SK-N-SH (cell line): ENCODE data around the gene CENPP. TPM values are rescaled to one million over a fixed set of nuclear protein-coding genes. Genes with fewer than 3 reads are reported as not detected.

Source experiments
- CTCF ChIA-PET: fragments of 300-600, 350-600 bp; formaldehyde crosslinking; extraction: SDS; loops from one replicate; lab custom pipeline; 2021; lab: Yijun Ruan, JAX
- POLR2A ChIA-PET: fragments of 350-600 bp; sonication (Branson Sonifier 250); formaldehyde crosslinking; extraction: SDS; loops from one replicate; lab custom pipeline; 2020; ENCODE audit warnings: antibody characterized with exemption, inconsistent platforms; lab: Yijun Ruan, JAX
- DNase-seq: peaks from one replicate; pipeline ENCODE4 v3.0.0; 2012
- H2AFZ ChIP-seq: fragments of 200-600 bp; sonication (generic); 2 replicates; pipeline ENCODE4 v1.8.1; 2016; ENCODE audit warnings: antibody characterized with exemption, mild to moderate bottlenecking, low read depth
- H3F3A ChIP-seq: fragments of 200-600 bp; sonication (generic); replicated peaks from 2 replicates; pipeline ENCODE3; 2016; ENCODE audit warnings: antibody characterized with exemption, mild to moderate bottlenecking; ENCODE audit not compliant: insufficient read depth
- H3K27ac ChIP-seq, 2 experiments: fragments of 200-500 bp in 1 of 2; fragments of 200-600 bp in 1 of 2; sonication (Bioruptor generic) in 1 of 2; sonication (generic), shearing (Covaris generic) in 1 of 2; 2 replicates each; pipeline versions ENCODE4 v1.5.1 to v1.6.1; 2014 to 2016; ENCODE audit warnings: low read depth in 2 of 2, inconsistent platforms in 1 of 2, low read length in 1 of 2, mild to moderate bottlenecking in 1 of 2, mixed read lengths in 1 of 2
- H3K27me3 ChIP-seq: fragments of 200-600 bp; sonication (generic), shearing (Covaris generic); 2 replicates; pipeline ENCODE4 v1.6.1; 2016; ENCODE audit warnings: mixed run types; ENCODE audit not compliant: insufficient read depth
- H3K36me3 ChIP-seq, 2 experiments: fragments of 200-500 bp in 1 of 2; fragments of 200-600 bp in 1 of 2; sonication (Bioruptor generic) in 1 of 2; sonication (generic) in 1 of 2; replicated peaks in 1 of 2; 2 replicates each; pipeline versions ENCODE3 to v1.5.1; 2014 to 2016; ENCODE audit warnings: low read length in 1 of 2, mild to moderate bottlenecking in 1 of 2; ENCODE audit not compliant: insufficient read depth in 2 of 2, control insufficient read depth in 1 of 2
- H3K4me1 ChIP-seq, 2 experiments: fragments of 200-500 bp in 1 of 2; fragments of 200-600 bp in 1 of 2; sonication (Bioruptor generic) in 1 of 2; sonication (generic), shearing (Covaris generic) in 1 of 2; 2 replicates each; pipeline versions ENCODE4 v1.5.1 to v1.6.1; 2014 to 2016; ENCODE audit warnings: low read depth in 1 of 2, low read length in 1 of 2, mixed run types in 1 of 2; ENCODE audit not compliant: insufficient read depth in 2 of 2, control insufficient read depth in 1 of 2
- H3K4me2 ChIP-seq: fragments of 200-600 bp; sonication (generic), shearing (Covaris generic); 2 replicates; pipeline ENCODE4 v1.6.1; 2017; ENCODE audit warnings: mixed run types
- H3K4me3 ChIP-seq, 2 experiments: fragments of 200-500 bp in 1 of 2; fragments of 200-600 bp in 1 of 2; sonication (Bioruptor generic) in 1 of 2; sonication (generic), shearing (Covaris generic) in 1 of 2; 2 replicates each; pipeline versions ENCODE4 v1.5.1 to v1.8.1; 2014 to 2016; ENCODE audit warnings: low read depth in 2 of 2, inconsistent platforms in 1 of 2, low read length in 1 of 2, mild to moderate bottlenecking in 1 of 2, mixed read lengths in 1 of 2, moderate library complexity in 1 of 2
- H3K79me2 ChIP-seq: fragments of 200-600 bp; sonication (generic); 2 replicates; pipeline ENCODE4 v1.8.1; 2017; ENCODE audit warnings: mild to moderate bottlenecking; ENCODE audit not compliant: insufficient read depth
- H3K9ac ChIP-seq: fragments of 200-600 bp; sonication (generic); 2 replicates; pipeline ENCODE4 v1.6.1; 2017; ENCODE audit warnings: mixed run types
- H3K9me2 ChIP-seq: fragments of 200-600 bp; sonication (generic); 2 replicates; pipeline ENCODE4 v1.6.1; 2017; ENCODE audit warnings: mixed run types
- H3K9me3 ChIP-seq: fragments of 200-600 bp; sonication (generic); 2 replicates; pipeline ENCODE4 v1.6.1; 2017; ENCODE audit warnings: mixed run types, mild to moderate bottlenecking, moderate library complexity
- H4K20me1 ChIP-seq: fragments of 200-600 bp; sonication (generic); 2 replicates; pipeline ENCODE4 v1.6.1; 2017; ENCODE audit warnings: mild to moderate bottlenecking, mixed run types; ENCODE audit not compliant: insufficient read depth
- FOXM1 ChIP-seq: IDR thresholded peaks from 2 replicates; pipeline ENCODE4 v1.4.0; 2012; ENCODE audit warnings: low read depth, mild to moderate bottlenecking
- IRF3 ChIP-seq: fragments of 150-350 bp; IDR thresholded peaks from 2 replicates; pipeline ENCODE4 v1.6.1; 2016; ENCODE audit warnings: mild to moderate bottlenecking, low read depth, low read length
- MEF2A ChIP-seq: IDR thresholded peaks from 2 replicates; pipeline ENCODE4 v1.4.0; 2012; ENCODE audit warnings: low read depth, borderline replicate concordance
- NFIC ChIP-seq: IDR thresholded peaks from 2 replicates; pipeline ENCODE4 v1.4.0; 2012; ENCODE audit warnings: borderline replicate concordance
- PBX3 ChIP-seq: IDR thresholded peaks from 2 replicates; pipeline ENCODE4; 2012
- POLR2AphosphoS5 ChIP-seq: IDR thresholded peaks from 2 replicates; pipeline ENCODE4 v1.6.1; 2012; ENCODE audit warnings: low read depth, low read length
- RFX5 ChIP-seq: IDR thresholded peaks from 2 replicates; pipeline ENCODE4 v1.6.1; 2012; ENCODE audit warnings: mild to moderate bottlenecking, improper control_type of control experiment, low read length
- SIN3A ChIP-seq: IDR thresholded peaks from 2 replicates; pipeline ENCODE4 v1.6.1; 2012; ENCODE audit warnings: low read depth, mild to moderate bottlenecking, low read length, moderate library complexity, borderline replicate concordance
- TAF1 ChIP-seq: IDR thresholded peaks from 2 replicates; pipeline ENCODE4 v1.6.1; 2012; ENCODE audit warnings: low read depth, mild to moderate bottlenecking, low read length, moderate library complexity, borderline replicate concordance
- TCF12 ChIP-seq: IDR thresholded peaks from 2 replicates; pipeline ENCODE4 v1.4.0; 2012
- USF1 ChIP-seq: IDR thresholded peaks from 2 replicates; pipeline ENCODE4 v1.4.0; 2012; ENCODE audit warnings: low read depth, borderline replicate concordance
- whole genome bisulfite sequencing: methylation state at CpG from one replicate; pipeline ENCODE4 v1.1.6; 2017; ENCODE audit warnings: low lambda C conversion rate; 5-methylcytosine and 5-hydroxymethylcytosine counted together
- polyA plus RNA-seq, 3 experiments: library from polyadenylated mRNA; depleted of rRNA; stranded (reverse); fragments of >200 nt; gene quantifications; 2 replicates each; pipeline ENCODE4 v1.2.3, GENCODE V29; 2012
- TF ChIP-seq, protein P1 (sequence below): fragments of 200-600 bp; sonication (generic); IDR thresholded peaks from 2 replicates; pipeline ENCODE4 v1.6.1; 2017; ENCODE audit warnings: antibody characterized with exemption, mild to moderate bottlenecking, moderate library complexity
- TF ChIP-seq, protein P2 (sequence below): IDR thresholded peaks from 2 replicates; pipeline ENCODE4 v1.4.0; 2012; ENCODE audit warnings: low read depth
- TF ChIP-seq, protein P3 (sequence below): IDR thresholded peaks from 2 replicates; pipeline ENCODE4 v1.6.1; 2012; ENCODE audit warnings: mild to moderate bottlenecking, low read depth, low read length, moderate library complexity

Gene CENPP
- polyA plus RNA-seq, 1 of the 3 experiments (the other 2 are of a cell fraction), result 1.3 TPM

- Histone ChIP-seq H3K79me2 (no peaks in the 10 kb centered on the region), H4K20me1 (no peaks in the 10 kb centered on the region), H3K9me3 (no peaks in the 10 kb centered on the region), H3K9ac (no peak overlapping the region), H3K4me2 (no peak overlapping the region), H3F3A (no peaks in the 10 kb centered on the region), H2AFZ (no peak overlapping the region), H3K4me3 (no peak overlapping the region), H3K27ac (no peak overlapping the region), H3K27me3 (no peaks in the 10 kb centered on the region), H3K9me2 (no peaks in the 10 kb centered on the region), H3K36me3 (no peaks in the 10 kb centered on the region), H3K4me1 (peaks cover 8 to 15% of the 10 kb centered on the region in 2 experiments)
- 84% methylated on average over 4 of the region's 4 CpGs for WGBS
- ChIA-PET CTCF (no interaction called here), POLR2A (no interaction called here)
- no peak for DNase-seq
- TF ChIP-seq MEF2A (no peak), SIN3A (no peak), NFIC (no peak), RFX5 (no peak), TCF12 (no peak), POLR2AphosphoS5 (no peak), PBX3 (no peak), TAF1 (no peak), IRF3 (no peak), FOXM1 (no peak), USF1 (no peak)
- TF ChIP-seq, protein P1, sequence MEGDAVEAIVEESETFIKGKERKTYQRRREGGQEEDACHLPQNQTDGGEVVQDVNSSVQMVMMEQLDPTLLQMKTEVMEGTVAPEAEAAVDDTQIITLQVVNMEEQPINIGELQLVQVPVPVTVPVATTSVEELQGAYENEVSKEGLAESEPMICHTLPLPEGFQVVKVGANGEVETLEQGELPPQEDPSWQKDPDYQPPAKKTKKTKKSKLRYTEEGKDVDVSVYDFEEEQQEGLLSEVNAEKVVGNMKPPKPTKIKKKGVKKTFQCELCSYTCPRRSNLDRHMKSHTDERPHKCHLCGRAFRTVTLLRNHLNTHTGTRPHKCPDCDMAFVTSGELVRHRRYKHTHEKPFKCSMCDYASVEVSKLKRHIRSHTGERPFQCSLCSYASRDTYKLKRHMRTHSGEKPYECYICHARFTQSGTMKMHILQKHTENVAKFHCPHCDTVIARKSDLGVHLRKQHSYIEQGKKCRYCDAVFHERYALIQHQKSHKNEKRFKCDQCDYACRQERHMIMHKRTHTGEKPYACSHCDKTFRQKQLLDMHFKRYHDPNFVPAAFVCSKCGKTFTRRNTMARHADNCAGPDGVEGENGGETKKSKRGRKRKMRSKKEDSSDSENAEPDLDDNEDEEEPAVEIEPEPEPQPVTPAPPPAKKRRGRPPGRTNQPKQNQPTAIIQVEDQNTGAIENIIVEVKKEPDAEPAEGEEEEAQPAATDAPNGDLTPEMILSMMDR, result no peak
- TF ChIP-seq, protein P2, sequence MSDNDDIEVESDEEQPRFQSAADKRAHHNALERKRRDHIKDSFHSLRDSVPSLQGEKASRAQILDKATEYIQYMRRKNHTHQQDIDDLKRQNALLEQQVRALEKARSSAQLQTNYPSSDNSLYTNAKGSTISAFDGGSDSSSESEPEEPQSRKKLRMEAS, result no peak
- TF ChIP-seq, protein P3, sequence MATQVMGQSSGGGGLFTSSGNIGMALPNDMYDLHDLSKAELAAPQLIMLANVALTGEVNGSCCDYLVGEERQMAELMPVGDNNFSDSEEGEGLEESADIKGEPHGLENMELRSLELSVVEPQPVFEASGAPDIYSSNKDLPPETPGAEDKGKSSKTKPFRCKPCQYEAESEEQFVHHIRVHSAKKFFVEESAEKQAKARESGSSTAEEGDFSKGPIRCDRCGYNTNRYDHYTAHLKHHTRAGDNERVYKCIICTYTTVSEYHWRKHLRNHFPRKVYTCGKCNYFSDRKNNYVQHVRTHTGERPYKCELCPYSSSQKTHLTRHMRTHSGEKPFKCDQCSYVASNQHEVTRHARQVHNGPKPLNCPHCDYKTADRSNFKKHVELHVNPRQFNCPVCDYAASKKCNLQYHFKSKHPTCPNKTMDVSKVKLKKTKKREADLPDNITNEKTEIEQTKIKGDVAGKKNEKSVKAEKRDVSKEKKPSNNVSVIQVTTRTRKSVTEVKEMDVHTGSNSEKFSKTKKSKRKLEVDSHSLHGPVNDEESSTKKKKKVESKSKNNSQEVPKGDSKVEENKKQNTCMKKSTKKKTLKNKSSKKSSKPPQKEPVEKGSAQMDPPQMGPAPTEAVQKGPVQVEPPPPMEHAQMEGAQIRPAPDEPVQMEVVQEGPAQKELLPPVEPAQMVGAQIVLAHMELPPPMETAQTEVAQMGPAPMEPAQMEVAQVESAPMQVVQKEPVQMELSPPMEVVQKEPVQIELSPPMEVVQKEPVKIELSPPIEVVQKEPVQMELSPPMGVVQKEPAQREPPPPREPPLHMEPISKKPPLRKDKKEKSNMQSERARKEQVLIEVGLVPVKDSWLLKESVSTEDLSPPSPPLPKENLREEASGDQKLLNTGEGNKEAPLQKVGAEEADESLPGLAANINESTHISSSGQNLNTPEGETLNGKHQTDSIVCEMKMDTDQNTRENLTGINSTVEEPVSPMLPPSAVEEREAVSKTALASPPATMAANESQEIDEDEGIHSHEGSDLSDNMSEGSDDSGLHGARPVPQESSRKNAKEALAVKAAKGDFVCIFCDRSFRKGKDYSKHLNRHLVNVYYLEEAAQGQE, result no peak
Observed at GRCh38 chr9:92405818-92406217, 80.1 kb downstream of the CENPP start.
